Lower leg skin (tissue), 4 donors: Measurements from ENCODE around the gene SPATA31A7. TPM values are rescaled to one million over a fixed set of nuclear protein-coding genes. Genes with fewer than 3 reads are reported as not detected.
"Not testable (repeated sequence)": the region's sequence is repeated elsewhere in the genome, so short reads cannot be mapped to it uniquely, and the experiment has no call there.

ENCODE experiments used
- DNase-seq, 2 donors: peaks; one replicate each; pipeline ENCODE4 v3.0.0-alpha.2; 2019; ENCODE audit warnings: low spot score in 2 of 2
- H3K4me3 ChIP-seq: fragments of 200-600 bp; sonication (generic); 2 replicates; pipeline ENCODE4 v1.5.1; 2017; ENCODE audit warnings: mild to moderate bottlenecking, low read depth; ENCODE audit not compliant: poor library complexity, severe bottlenecking
- WGBS, 2 donors: methylation state at CpG; one replicate each; pipeline ENCODE4 v1.1.5; 2018; 5-methylcytosine and 5-hydroxymethylcytosine counted together
- intact Hi-C: fragments of 100-400 bp; cut with DNase I; formaldehyde crosslinking; loops from one replicate; pipeline ENCODE4 v1.15.0; 2023; ENCODE audit warnings: low total_unique reads
- total RNA-seq, 4 donors: library from RNA; depleted of rRNA; stranded (reverse); fragments of >200 nt; gene quantifications; one replicate each; pipeline ENCODE4 v1.1.0, GENCODE V29; 2016

Gene SPATA31A7
- not detected for total RNA-seq

- H3K4me3 ChIP-seq, DNase-seq, intact Hi-C loops: not testable (repeated sequence)
- no CpG with 5 or more reads among the region's 7 CpGs for WGBS, 2 donors
Observed at GRCh38 chr9:61189736-61190135, at the start of gene SPATA31A7. SPATA31A7 (plus strand) TSS chr9:61190036; CDS start chr9:61190065, 29 bp downstream.

DNA sequence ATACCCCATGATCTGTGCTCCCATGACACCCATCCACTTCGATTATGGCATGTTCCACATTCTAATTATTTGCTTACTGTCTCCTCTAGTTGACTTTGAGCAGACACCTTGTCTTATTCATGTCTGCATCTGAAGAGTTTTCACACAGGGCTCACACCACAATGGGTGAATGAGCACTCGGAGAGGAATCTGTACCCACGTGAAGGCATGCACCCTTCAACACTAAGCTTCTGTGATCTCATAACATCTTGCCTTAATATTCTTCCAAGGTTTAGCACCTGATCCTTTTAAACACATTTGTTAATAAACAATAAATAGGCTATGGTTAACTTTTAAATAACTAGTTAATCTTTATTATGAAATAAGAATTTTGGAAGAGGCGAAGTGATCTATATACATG, 36.6 kb downstream of the SPATA31A7 start:
- DNase-seq, intact Hi-C loops, H3K4me3 ChIP-seq: not testable (repeated sequence)
- WGBS, 2 donors: no CpG with 5 or more reads among the region's 4 CpGs
